ENCODE results near the gene CEP131. TPM values are rescaled to one million over a fixed set of nuclear protein-coding genes. Genes with fewer than 3 reads are reported as not detected.

The CEP131 gene
- total and polyA plus RNA-seq, 7 donors = 1.8 to 11.6 (median 5.0) TPM

DNA sequence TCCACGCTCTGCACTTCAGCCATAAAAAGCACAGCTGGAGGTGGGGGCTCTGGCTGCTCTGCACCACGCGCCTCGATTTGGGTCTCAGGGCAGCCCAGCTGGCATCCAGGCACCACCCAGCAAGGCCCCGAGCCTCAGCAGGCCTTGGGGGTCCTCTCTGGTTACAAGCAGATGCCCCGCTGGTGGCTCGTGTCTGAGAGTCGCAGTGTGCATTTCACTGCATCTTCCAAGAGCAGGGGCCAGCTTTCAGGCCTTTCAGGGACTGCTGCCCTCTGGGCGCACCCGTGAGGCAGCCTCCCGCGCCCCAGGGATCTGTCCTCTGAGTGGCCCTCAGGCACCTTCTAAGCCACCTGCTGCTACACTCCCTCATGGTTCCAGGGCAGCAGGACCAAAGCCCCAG, 41.9 kb upstream of the CEP131 start:
- no peaks in the 10 kb centered on the region for H3K9me3 ChIP-seq
- H3K36me3 ChIP-seq = peaks cover 18 to 75% (median 41%) of the 10 kb centered on the region in 4 donors
- H3K27me3 ChIP-seq = no peaks in the 10 kb centered on the region
- no peak for TF ChIP-seq EP300 (IDR thresholded peaks at IDR 0.05)
- TF ChIP-seq, protein P1, sequence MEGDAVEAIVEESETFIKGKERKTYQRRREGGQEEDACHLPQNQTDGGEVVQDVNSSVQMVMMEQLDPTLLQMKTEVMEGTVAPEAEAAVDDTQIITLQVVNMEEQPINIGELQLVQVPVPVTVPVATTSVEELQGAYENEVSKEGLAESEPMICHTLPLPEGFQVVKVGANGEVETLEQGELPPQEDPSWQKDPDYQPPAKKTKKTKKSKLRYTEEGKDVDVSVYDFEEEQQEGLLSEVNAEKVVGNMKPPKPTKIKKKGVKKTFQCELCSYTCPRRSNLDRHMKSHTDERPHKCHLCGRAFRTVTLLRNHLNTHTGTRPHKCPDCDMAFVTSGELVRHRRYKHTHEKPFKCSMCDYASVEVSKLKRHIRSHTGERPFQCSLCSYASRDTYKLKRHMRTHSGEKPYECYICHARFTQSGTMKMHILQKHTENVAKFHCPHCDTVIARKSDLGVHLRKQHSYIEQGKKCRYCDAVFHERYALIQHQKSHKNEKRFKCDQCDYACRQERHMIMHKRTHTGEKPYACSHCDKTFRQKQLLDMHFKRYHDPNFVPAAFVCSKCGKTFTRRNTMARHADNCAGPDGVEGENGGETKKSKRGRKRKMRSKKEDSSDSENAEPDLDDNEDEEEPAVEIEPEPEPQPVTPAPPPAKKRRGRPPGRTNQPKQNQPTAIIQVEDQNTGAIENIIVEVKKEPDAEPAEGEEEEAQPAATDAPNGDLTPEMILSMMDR (IDR thresholded peaks at IDR 0.05) = no peak
- intact Hi-C loops (cut with DNase I) = no loop called here
- H3K4me3 ChIP-seq = no peak overlapping the region
- DNase-seq = no peak
- no peaks in the 10 kb centered on the region for H3K4me1 ChIP-seq
- WGBS, 2 donors = 95% methylated on average over 12 of the region's 12 CpGs
- no peak overlapping the region for H3K27ac ChIP-seq

DNA sequence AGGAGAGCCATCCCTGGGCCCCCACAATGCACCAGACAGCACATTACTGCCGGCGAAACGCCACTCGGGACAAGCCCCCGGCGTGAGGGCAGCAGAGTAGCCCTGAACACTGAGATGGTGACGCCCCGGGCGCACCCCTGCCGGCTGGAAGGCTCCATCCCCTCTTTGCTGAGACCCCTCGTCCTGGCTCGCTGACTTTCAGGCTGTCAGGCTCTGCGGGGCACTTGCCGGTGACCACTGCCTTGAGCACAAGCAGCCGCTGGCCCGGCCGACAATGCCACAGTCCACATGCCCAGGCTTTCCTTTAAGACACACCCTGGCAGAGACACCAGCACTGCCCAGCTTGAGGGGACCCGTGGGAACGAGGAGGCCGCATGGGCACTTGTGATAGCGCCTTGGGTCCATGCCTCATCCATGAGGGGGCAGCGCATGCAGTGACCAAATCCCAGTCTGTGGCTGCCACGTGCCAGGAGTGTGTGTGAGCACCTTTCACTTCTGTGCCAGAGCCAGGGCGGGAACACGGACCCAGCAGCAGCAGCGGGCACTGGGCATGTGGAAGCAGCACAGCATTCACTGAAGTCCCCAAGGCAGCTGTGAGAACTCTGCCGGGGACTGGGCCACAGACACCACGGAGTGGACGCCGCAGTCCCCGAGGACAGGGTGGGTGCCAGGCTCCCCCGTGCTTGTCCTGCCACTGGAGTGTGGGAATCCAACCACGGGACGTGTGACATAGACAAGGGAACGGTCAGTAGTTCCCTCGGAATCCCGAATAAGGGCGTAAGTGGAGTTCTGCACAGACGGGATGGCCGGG, 40.8 kb upstream of the CEP131 start:
- Histone ChIP-seq H3K36me3 (peaks cover 13 to 78% (median 47%) of the 10 kb centered on the region in 4 donors), H3K4me3 (no peak overlapping the region), H3K27me3 (no peaks in the 10 kb centered on the region), H3K9me3 (no peaks in the 10 kb centered on the region), H3K27ac (no peak overlapping the region), H3K4me1 (no peaks in the 10 kb centered on the region)
- DNase-seq = no peak
- TF ChIP-seq, protein P1 (IDR thresholded peaks at IDR 0.05) = no peak
- TF ChIP-seq EP300 (IDR thresholded peaks at IDR 0.05) (no peak), POLR2AphosphoS5 (IDR thresholded peaks at IDR 0.05) (no peak), POLR2A (IDR thresholded peaks at IDR 0.05) (no peak)
- 92 to 94% methylated on average over 40 of the region's 40 CpGs for WGBS, 2 donors
- intact Hi-C loops (cut with DNase I) = no loop called here

DNA sequence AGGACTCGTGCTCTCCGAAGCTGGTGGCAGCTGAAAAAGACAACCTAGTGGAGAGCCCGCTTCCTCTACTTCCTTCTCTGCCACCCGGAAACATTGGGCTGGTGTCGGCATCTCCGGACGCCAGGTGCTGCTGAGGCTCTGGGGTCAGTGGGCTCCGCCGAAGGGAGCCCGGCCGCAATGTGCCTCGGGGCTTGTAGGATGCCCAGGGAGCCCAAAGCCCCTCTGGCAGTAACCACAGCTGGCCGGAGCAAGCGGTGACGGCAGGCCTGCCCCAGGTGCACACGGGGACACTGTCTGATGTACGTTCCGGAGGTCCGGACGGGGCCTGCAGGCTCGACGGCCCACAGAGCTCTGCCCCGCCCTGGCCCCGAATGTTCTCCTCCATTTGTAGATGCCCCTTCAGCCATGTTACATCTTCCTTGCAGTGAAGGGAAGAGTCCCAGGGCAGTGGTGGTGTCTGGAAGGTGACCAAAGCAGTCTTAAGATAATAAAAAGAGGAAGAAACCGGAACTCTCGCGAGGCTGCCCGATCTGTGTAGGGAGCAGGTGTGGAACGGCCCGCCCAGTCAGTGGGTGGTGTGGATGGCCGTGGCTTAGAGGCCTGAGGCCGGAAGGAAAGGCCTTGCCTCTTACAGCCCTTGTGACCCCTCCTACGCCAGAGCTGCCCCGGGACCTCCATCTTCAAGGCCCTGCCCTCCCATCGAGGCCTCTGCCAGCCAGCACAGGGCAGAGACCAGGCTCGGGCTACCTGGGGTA, 39.0 kb upstream of the CEP131 start:
- no peaks in the 10 kb centered on the region for H3K9me3 ChIP-seq
- intact Hi-C loops (cut with DNase I) = no loop called here
- whole genome bisulfite sequencing, 2 donors = 93 to 94% methylated on average over 36 of the region's 36 CpGs
- peaks cover 13 to 79% (median 45%) of the 10 kb centered on the region in 4 donors for H3K36me3 ChIP-seq
- H3K4me3 ChIP-seq = no peak overlapping the region
- TF ChIP-seq POLR2AphosphoS5 (IDR thresholded peaks at IDR 0.05) (no peak), POLR2A (IDR thresholded peaks at IDR 0.05) (no peak), EP300 (IDR thresholded peaks at IDR 0.05) (no peak)
- TF ChIP-seq, protein P1 (IDR thresholded peaks at IDR 0.05) = no peak
- H3K4me1 ChIP-seq = no peaks in the 10 kb centered on the region
- DNase-seq = no peak
- H3K27me3 ChIP-seq = no peaks in the 10 kb centered on the region
- H3K27ac ChIP-seq = no peak overlapping the region

DNA sequence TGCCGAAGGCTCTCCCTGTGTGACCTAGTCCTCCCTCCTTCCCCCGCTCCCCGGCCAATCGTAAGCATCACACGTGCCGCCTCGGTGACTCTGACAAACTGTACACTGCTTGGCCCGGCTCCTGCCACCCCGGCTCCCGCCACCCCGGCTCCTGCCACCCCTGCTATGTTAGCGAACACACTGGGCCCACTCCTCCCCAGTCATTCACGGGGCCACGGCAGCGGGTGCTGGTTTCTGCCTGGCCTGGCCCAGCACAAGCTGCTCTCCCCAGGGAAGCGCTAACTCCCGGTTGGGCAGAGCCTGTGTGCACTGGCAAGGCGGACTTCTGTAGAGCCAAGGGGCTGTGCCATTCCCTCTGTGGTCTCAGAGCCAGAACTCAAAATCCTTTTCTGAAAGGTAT, 38.3 kb upstream of the CEP131 start:
- H3K4me1 ChIP-seq = no peaks in the 10 kb centered on the region
- no peak overlapping the region for H3K27ac ChIP-seq
- H3K27me3 ChIP-seq = no peaks in the 10 kb centered on the region
- no peak for TF ChIP-seq POLR2A (IDR thresholded peaks at IDR 0.05)
- no peak for TF ChIP-seq EP300 (IDR thresholded peaks at IDR 0.05)
- no peak for TF ChIP-seq POLR2AphosphoS5 (IDR thresholded peaks at IDR 0.05)
- TF ChIP-seq, protein P1 (IDR thresholded peaks at IDR 0.05) = no peak
- H3K36me3 ChIP-seq = peaks cover 13 to 79% (median 45%) of the 10 kb centered on the region in 4 donors
- WGBS, 2 donors = 95 to 96% methylated on average over 18 of the region's 18 CpGs
- no peaks in the 10 kb centered on the region for H3K9me3 ChIP-seq
- DNase-seq = no peak
- intact Hi-C loops (cut with DNase I) = no loop called here
- no peak overlapping the region for H3K4me3 ChIP-seq

Data from sigmoid colon (tissue), 7 donors.